GM21447 (cell line): ENCODE measurements around the gene PPARGC1A.

Experiments
- ATAC-seq: cut with Tn5 transposase; IDR thresholded peaks from one replicate; pipeline ENCODE4 v1.9.1; 2021; ENCODE audit not compliant: unreplicated experiment

PPARGC1A gene

DNA sequence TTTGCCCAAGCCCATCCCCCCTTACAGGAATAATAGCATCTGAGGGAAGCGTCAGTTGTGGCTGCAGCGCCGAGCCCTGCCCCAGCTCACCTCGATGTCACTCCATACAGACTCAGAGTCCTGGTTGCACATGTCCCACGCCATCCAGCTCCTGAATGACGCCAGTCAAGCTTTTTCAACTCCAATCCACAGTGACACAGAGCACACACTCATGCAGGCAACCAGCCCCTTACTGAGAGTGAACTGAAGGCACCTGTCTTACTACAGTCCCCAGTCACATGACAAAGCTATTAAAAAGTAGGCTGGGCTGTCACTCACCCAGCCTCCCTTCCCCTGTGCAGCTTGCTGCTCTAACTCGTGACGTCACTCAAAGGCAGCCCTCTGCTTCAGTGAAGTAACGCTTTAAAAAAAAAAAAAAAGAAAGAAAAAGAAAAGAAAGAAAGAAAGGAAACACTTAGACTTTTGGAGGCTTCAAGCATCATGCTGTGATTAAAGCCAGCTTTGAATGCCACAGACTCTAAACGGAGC is at the start of gene PPARGC1A:
PPARGC1A (minus strand) TSS at position 234 of the 528 bp plus-strand sequence; CDS start at position 144, 90 bp downstream.
- ATAC-seq: no peak

DNA sequence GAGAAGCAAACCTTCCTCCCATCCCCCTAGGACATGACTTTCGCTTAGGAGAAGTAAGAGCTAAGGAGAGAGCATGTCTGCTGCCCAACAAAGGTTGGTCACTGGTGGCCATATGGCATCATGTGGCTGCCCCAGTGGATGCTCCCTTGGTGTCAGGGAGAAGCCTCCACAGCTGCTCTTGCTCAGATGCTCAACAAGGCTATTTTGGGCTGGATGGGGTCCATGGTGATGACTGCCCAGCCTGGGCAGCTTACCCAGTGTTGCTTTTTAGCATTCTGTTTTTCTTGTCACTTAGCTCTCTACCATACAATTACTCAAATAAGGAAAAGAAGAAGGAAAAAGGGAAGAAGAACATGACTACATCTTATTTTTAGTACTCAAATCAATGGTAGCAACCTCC is 48.9 kb upstream of the PPARGC1A start:
- no peak for ATAC-seq

DNA sequence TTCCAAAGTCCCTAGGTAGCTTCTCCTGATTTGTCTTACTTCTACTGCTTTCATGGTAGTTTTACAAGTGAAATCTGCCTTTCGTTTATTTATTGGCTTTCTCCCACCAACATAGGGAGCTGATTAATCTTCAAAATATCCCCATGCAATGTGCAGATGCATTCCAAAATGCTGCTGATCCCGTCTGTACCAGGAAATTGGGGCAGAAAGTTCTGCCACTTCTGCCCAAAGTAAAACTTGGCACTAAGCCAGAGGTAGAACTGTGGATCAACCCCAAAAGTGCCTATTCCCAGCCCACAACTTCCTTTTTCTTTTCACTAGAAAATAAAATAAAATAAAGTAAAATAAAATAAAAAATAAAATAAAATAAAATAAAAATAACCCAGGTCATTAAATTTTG is 47.3 kb upstream of the PPARGC1A start:
- no peak for ATAC-seq

DNA sequence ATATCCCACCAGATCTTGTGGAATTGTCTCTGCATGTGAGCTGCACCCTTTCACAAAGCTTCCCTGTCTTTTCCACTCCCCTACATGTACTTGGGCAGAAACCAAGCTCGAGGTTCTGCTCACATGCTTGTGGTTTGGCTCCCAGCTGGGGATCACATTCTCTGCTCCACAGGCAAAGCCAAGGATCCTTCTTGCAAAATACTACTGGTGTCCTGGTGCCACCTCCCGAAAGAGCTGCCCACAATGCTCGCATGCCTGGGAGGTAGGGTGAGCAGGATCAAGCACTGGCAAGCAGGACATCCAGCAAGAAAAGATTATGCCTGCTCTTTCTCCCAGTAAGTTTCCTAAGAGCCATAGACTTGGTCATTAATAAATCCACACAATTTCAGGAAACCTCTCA is 45.1 kb upstream of the PPARGC1A start:
- no peak for ATAC-seq

DNA sequence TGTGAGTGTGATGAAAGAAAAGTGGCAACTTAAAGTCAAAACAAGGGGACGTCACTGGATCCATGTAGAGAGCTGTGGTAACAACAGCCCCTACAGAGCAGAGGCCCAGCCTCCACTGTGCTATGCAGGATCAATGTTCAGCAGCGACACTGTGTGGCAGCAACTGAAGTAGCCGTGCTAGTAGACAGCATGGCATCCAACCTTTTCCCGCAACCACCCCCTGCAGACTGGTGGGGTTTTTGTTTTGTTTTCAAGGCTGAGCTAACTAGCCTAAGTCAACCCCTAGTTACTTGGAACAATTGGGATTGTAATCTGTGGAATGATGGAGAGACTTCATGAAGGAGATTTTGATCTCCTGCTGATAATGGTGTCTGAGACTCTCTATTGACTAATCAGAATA is 44.4 kb upstream of the PPARGC1A start:
- no peak for ATAC-seq

DNA sequence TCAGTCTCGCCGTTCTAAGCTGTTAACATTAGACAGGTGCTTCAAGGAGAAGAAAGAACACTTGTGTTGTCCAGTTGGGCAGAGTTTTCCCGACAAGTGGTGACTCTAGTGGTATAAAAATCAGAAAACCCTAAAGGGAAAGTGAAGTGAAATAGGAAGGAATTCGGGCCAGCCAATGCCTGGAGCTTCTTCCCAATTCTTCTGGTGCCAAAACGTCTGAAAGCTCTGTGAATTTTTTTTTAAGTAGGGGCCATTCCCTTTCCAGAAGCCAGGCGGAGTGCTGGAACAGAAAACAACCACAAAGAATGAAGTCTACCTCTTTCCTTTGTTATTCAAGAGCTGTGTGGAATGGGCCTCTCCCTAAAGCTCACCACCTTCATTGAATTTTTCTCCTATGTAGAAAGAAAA is 43.1 kb upstream of the PPARGC1A start:
- no peak for ATAC-seq

DNA sequence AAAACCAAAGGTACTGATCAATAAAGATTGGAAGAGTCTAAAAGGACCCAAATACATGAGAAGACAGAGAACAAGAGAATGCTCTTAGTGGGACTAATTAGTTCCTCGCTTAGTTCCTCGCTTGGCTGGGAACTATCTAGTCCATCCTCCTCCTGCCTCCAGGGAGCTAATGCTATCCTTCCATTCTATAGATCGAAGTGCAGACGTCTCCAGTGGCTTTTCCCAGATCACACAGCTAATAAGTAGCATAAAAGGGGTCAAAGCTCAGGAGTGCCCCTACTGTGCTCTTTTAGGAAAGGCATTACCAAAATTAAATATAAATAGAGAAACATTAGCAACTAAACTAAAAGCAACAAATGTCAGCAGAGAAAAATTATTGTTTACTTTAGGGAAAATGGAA is 42.3 kb upstream of the PPARGC1A start:
- ATAC-seq: no peak

DNA sequence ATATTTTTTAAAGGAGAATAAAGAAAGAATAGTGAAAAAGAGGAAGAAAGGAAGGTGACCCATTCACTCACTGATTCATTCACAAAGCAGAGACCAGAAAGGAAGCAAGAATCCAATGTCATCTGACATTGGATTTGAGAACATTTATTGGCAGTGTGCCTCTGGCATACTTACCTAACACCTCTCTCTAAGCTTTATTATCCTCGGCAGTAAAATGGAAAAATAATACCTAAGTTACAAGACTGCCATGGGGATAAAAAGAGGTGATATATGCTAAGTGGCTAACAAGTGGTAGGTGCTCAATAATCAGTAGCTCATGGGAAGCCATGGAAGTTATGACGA is 41.6 kb upstream of the PPARGC1A start:
- no peak for ATAC-seq

DNA sequence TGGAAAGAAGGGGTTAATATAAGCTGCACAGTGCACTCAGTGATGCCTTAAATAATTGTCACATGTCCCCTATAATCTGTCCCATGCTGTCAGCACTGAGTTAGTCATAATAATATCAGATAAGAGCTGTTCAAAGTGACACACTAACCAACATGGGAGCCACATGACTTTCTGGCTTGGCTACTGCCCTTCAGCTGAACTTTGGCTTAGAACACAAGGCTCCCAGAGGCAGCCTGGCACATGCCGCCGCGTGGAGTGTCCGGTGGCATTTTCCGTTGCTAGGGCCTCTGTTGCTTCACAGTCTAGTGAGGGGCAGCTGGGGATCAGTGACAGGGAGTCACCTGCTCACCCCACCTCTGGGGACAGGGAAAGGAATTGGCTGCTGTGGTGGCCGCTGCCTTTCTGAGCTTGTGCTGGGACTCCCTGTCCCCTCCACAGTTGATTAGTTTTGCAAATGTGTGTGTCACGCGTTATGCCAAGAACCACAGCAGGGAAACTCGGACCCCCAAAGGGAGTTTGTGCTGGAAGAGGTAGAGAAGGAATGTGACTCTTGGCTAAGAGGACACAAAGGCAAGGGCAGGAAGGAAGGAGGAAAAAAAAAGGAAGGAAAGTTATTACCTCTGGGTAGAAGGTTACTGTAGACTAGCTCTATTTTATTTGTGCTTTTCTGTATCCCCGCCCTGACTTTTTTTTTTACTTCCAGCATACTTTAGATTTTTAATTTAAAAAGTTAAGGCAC is 41.1 kb upstream of the PPARGC1A start:
- no peak for ATAC-seq

DNA sequence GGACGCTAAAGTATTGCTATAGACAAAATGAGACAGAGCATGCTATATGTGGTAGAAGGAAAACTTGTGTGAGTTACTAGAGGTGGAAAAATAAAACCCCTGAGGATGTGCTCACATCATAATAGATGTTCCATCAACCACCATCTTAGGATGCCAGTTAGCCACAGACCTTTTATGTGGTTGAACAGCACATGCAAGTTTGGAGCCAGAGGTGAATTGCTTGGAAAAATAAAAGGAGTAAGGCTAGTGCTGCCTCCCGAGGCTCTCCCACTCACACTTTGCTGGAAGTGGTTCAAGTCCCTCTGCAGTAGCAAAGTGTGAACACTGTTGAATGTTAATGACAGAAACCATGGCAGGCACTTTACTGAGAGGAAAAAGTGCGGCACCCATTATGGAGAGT is 39.4 kb upstream of the PPARGC1A start:
- no peak for ATAC-seq

GRCh38 chr4:23924556-23924955 is 34.7 kb upstream of the PPARGC1A start:
- ATAC-seq: no peak

DNA sequence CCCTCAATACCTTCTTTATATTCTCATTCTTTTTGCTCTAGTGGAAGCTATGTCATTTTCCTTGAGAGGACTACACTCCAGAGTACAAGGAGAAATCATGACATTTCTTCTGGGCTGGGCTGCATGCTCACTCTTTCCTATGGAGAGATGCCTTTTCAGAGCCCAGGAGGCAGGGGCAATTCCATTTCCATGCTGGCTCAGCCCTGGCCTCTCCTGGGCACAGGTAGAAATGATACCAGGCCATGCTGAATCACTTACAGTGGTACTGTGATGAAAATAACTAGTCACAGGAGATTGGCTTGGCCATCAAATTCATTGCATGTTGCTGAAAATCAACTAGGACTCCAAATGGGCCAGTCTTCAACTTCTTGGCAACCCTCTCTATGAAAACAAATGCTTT is 34.0 kb upstream of the PPARGC1A start:
- no peak for ATAC-seq

- no peak for ATAC-seq
Observed at GRCh38 chr4:23923141-23923540, 33.3 kb upstream of the PPARGC1A start.

DNA sequence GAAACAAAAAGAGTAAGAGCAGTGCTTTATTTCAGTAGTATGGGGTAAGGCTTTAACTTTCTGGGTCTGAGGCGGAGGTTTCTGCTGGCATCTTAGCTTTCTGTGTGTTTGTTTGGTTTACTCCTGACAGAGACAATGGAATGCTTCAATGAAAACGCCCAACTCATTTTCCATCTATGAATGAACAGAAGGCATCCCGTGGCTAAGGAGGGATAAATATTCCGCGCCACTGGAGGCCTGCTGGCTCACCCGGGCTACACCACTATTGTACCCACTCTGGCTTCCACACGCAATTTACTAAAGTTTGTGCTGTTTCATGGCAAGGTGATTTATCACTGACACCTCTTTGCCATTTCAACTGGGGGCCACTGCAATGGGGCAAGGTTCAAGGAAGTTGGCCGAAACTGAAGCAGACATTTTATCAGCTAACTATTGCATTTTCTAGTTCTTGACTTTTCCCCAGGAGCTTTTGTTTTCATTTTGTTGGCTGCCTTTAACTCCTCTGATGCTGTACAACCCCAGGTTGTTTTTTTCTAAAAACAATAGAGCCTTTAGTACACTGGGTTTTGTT is 32.8 kb upstream of the PPARGC1A start:
- ATAC-seq: no peak

DNA sequence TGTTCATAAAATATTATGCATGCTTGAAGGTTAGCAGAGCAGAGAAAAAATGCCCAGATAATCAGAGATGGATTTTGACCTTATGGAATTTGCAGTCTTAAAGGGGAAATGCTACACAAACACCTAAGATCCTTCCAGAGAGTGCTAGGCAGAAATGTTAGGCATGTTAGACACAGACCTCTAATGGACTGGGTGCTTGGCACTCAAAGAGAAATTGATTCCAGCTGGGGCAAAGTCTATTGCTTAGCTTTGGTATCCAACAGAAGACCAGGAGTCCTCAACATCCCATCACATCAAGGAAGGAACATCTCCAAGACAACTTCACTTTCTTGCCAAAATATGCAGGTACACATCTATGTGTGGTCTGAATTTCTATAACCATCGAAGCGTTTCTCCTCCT is 32.2 kb upstream of the PPARGC1A start:
- ATAC-seq: no peak

GRCh38 chr4:23921447-23921845 is 31.6 kb upstream of the PPARGC1A start:
- no peak for ATAC-seq

GRCh38 chr4:23920716-23921446 is 31.0 kb upstream of the PPARGC1A start:
- no peak for ATAC-seq

- no peak for ATAC-seq
Observed at GRCh38 chr4:23920296-23920695, 30.4 kb upstream of the PPARGC1A start.

- no peak for ATAC-seq
Observed at GRCh38 chr4:23916282-23916681, 26.4 kb upstream of the PPARGC1A start.

DNA sequence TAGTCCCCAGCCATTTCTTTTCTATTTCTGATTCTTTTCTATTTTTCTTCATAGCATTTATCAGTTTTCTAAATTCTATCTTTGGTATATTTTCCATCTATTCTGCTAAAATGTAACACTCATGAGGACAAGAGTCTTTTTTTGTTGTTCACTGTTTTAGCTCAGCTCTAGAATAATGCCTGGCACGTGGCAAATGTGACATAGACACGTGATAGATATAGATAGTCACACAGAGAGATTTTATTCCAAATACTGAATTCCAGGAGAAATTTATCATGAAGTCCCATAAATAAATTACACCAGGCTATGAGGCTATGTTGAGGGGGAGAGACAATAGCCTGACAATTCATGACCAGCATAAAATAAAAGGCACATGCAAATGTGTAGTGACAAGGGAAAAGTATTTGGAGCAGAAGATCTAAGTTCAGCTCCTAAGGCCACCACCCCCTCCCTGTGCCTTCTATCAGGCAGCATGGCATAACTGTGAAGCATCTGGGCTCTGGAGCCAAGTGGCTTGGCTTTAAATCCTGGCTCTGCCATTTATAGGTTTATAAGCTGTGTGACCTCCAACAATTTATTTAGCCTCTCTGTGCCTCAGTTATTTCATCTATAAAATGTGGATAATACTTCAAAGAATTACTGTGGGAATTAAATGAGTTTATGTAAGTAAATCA is 25.7 kb upstream of the PPARGC1A start:
- ATAC-seq: no peak

- peak; percentile 72 for ATAC-seq
Observed at GRCh38 chr4:23911675-23912455, 22.0 kb upstream of the PPARGC1A start.
